T-helper 22 cell (primary cell): ENCODE results near the gene FUT8.

Experiments used
- DNase-seq: peaks from one replicate; pipeline ENCODE4 v3.0.0-alpha.2; 2020; ENCODE audit warnings: low read depth

FUT8 gene

GRCh38 chr14:65412032-65412846 lies at the start of gene FUT8:
FUT8 (plus strand) TSS chr14:65412730; CDS start chr14:65561564, 148,834 bp downstream.
- DNase-seq = peak; percentile 91

- DNase-seq = no peak
These were observed 45.5 kb upstream of the FUT8 start for GRCh38 chr14:65366802-65367565.

DNA sequence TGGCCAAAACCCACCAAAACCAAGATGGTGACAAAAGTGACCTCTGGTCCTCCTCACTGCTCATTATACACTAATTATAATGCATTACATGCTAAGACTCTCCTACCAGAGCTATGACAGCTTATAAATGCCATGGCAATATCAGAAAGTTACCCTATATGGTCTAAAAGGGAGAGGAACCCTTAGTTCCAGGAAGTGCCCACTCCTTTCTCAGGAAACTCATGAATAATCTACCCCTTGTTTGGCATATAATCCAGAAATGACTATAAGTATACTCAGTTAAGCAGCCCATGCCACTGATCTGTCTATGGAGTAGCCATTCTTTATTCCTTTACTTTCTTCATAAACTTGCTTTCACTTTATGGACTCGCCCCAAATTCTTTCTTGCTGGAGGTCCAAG lies 43.0 kb upstream of the FUT8 start:
- DNase-seq = no peak

DNA sequence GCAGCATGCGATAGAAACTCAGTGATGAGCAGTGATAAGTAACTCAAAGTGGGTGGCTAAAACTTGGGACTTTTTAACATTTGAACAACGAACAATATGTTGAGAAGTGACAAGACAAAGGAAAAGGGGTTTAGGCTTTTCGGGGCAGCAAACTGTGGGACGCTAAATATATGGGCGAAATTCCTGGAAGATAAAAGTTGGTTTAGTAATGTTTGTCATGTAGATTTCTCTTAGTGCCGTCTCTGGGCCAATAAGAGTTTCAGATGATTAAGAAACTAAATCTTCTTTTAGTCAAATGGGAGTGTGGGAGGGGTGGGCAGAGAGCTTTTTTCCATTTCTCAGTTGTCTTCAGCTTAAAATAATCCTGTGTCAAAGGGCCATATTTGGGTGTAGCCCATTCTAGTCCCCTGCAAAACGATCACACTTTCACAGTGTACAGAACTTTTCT lies 41.7 kb upstream of the FUT8 start:
- no peak for DNase-seq

DNA sequence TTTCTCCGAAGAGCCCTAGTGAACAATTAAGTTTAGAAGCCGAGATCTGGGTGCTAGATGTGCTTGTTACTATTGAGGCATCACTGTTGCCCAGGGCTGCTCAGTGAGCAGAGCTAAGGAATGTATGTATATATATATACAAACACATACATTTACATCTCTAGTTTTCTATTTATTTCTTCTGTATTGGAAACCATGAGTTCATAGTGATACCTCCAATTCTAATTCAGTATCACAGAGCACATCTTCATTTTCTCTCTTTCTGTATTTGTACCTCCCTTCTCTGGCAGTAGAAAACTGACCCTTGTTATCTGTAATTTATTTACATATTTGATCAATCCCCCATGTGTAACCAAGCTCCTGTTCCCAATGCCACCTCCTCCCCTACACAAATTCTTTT lies 40.7 kb upstream of the FUT8 start:
- DNase-seq = no peak

GRCh38 chr14:65373016-65373670 lies 39.4 kb upstream of the FUT8 start:
- no peak for DNase-seq

DNA sequence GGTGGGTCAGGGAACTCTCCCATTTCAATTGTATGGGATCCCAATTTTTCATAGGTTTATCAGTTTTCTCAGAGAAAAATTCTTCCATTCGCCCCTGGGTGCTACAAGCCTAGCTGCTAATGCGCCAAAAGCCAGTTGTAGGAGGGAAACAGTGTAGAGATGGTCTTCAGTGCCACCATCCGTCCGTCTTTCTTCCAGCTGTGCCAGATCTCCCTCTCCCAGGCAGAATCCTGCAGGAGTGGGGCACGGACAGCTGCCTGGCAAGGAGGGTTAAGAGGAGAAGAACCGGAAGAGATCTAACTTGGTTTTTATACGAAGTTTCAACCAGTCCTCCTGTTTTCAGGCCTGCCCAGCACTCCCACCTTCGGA lies 38.9 kb upstream of the FUT8 start:
- no peak for DNase-seq

DNA sequence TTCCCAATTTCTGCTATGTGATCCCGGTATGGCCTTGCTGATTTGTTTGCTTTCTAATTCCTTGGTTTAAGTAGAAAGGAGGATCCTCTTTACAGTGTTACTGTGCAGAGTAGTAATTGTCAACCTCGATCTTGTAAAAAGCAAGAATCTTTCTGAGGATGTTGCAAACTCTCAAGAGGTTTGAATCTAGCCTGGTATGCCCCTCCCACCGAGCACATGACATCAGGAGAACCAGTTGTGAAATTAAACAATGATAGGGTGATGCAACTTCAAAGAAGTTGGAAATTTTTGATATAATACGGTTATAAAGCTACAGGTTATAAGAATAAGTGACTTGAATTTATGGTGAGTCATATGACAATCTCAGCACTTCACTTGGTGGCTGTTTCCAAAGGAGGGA lies 35.0 kb upstream of the FUT8 start:
- DNase-seq = no peak

- no peak for DNase-seq
These were observed 29.9 kb upstream of the FUT8 start for GRCh38 chr14:65382586-65382985.

- no peak for DNase-seq
These were observed 25.4 kb upstream of the FUT8 start for GRCh38 chr14:65387171-65387570.

- DNase-seq = no peak
These were observed 24.9 kb upstream of the FUT8 start for GRCh38 chr14:65387628-65388027.

GRCh38 chr14:65392296-65392695 lies 20.2 kb upstream of the FUT8 start:
- DNase-seq = no peak

DNA sequence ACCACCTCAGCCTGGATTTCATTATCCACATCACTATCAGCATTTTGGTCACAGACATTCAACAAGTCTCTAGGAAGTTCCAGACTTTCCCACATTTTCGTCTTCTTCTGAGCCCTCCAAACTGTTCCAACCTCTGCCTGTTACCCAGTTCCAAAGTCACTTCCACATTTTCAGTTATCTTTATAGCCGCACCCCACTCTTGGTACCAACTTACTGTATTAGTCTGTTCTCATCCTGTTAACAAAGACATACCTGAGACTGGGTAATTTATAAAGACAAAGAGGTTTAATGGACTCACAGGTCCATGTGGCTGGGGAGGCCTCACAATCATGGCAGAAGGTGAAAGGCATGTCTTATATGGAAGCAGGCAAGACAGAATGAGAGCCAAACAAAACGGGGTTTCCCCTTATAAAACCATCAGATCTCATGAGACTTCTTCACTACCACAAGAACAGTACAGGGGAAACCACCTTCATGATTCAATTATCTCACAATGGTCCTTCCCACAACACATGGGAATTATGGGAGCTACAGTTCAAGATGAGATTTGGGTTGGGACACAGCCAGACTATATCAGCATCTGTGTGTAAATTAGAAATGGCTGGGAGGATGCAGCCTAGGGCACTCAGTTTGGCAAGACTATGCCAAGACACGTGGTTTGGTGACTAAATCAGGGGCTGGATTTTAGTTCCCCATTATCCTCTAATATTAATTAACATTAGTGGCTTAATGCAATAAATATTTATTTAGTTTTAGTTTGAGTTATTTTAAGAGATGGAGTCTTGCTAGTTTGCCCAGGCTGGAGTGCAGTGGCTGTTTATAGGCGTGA lies 16.2 kb upstream of the FUT8 start:
- no peak for DNase-seq

GRCh38 chr14:65403231-65403630 lies 9.3 kb upstream of the FUT8 start:
- no peak for DNase-seq

DNA sequence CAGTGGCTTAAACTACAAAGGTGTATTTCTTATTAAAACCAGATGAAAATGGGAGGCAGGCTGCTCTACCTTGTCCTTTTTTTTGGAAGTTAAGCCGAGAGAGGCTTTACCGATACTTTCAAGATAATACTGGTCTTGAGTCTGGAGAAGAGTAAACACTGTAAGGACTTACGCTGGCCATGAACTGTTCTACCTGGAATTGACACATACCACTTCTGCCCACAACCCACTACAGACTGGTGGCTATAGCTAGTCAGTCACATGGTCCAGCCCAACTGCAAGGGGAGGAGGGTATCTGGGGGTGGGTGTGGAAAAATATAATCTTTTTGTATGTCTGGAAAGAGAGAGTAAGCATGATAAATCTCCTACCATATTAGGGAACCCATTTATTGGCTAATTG lies 4.4 kb upstream of the FUT8 start:
- DNase-seq = no peak

DNA sequence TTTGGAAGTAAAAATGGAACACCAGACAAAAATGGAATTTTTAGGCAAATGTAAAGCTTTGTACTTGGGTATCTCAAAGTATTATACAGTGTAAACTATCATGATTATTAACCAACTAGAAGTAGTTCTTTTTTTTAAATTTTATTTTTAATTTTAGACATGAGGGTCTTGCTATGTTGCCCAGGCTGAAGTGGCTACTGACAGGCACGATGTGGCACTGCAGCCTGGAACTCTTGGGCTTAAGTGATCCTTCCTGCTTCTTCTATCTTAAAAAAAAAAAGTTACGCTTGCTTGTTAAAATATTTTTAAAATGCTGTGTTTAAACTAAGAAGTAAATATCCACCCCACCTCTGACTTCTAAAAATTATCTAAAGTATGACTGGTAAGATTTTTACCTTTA lies 1.9 kb upstream of the FUT8 start:
- DNase-seq = no peak

GRCh38 chr14:65411656-65412031 lies 886 bp upstream of the FUT8 start:
- DNase-seq = peak; percentile 67

- peak; percentile 45 for DNase-seq
These were observed 567 bp downstream of the FUT8 start for GRCh38 chr14:65412856-65413738.

DNA sequence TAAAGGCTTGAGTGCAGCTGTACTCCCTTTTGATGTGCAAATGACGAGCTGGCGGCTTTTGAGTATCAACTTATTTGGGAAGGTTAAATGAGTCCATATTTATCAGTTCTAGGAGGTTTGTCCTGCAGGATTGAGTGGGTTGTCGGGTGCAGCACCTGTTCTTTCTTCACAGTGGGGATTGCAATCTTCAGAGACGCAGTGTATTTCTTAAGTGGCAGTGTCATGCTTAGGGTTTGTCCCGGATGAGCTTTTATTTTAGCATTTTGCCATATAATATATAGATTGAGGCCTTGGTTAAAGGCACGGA lies 1.2 kb downstream of the FUT8 start:
- no peak for DNase-seq

- no peak for DNase-seq
These were observed 2.5 kb downstream of the FUT8 start for GRCh38 chr14:65414961-65415589.

- no peak for DNase-seq
These were observed 3.1 kb downstream of the FUT8 start for GRCh38 chr14:65415613-65416012.
